Skin epidermis (tissue), 12 donors: Measurements from ENCODE around the gene DDX6.
"Not testable (repeated sequence)": the region's sequence is repeated elsewhere in the genome, so short reads cannot be mapped to it uniquely, and the experiment has no call there.

Experiments used
- H3K27ac ChIP-seq, 21 experiments: fragments of 200-600 bp; sonication (generic) in 11 of 21; one replicate each; pipeline ENCODE4 v1.5.0; 2020; ENCODE audit warnings: mild to moderate bottlenecking in 3 of 21, inconsistent platforms in 2 of 21, moderate library complexity in 2 of 21
- H3K4me3 ChIP-seq, 7 experiments: fragments of 200-600 bp; sonication (generic) in 2 of 7; one replicate each; pipeline ENCODE4 v1.5.0; 2020; ENCODE audit warnings: inconsistent platforms in 2 of 7, mild to moderate bottlenecking in 2 of 7, moderate library complexity in 1 of 7

The DDX6 gene, protein sequence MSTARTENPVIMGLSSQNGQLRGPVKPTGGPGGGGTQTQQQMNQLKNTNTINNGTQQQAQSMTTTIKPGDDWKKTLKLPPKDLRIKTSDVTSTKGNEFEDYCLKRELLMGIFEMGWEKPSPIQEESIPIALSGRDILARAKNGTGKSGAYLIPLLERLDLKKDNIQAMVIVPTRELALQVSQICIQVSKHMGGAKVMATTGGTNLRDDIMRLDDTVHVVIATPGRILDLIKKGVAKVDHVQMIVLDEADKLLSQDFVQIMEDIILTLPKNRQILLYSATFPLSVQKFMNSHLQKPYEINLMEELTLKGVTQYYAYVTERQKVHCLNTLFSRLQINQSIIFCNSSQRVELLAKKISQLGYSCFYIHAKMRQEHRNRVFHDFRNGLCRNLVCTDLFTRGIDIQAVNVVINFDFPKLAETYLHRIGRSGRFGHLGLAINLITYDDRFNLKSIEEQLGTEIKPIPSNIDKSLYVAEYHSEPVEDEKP

DNA sequence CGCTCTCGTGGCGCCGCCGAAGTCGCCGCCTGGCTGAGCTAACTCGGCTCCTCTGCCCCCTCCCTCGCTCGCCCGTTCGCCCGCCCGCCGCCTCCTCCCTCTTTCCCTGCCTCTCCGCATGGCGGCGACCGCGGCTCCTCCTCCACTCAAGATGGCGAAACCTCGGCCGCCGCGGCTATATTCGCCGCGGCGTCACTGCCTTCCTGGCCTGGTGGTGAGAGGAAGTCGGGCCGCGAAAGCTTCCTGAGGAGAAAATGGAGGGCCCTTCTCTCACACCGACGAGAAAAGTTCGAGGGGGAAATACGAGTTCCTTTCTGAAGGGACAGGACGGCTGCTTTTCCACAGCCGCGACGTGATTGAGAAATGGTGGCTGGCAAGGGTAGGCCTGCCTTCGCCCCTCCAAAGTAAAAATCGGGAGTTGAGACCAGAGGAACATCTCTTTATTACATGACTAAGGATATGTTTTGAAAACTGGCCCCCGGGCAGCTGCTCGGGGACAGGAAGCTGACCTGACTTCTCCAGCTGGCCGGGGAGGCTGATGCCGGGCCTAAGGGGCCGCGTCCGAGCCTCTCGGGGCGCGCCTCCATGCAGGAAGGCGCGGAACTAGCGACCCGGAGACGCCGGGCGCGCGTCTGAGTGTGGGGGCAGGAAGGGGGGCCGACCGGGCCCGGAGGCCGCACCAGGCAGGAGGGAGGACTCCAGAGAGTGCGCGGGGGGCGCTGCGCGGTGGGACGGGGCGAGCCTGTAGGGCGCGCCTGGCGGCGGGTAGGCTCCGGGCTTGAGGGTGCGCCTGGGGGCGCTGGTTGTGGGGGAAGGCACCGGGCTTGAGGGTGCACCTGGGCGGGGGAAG, at the start of gene DDX6:
Gene DDX6 (minus strand): TSS at position 54 of the 850 bp plus-strand sequence. CDS start 4,913 bp downstream, outside the sequence.
- Histone ChIP-seq H3K4me3 (peak within 1 kb of the TSS; percentile 56 to 98 (median 77)), H3K27ac (peak within 1 kb of the TSS; percentile 95 to 100 (median 99))

DNA sequence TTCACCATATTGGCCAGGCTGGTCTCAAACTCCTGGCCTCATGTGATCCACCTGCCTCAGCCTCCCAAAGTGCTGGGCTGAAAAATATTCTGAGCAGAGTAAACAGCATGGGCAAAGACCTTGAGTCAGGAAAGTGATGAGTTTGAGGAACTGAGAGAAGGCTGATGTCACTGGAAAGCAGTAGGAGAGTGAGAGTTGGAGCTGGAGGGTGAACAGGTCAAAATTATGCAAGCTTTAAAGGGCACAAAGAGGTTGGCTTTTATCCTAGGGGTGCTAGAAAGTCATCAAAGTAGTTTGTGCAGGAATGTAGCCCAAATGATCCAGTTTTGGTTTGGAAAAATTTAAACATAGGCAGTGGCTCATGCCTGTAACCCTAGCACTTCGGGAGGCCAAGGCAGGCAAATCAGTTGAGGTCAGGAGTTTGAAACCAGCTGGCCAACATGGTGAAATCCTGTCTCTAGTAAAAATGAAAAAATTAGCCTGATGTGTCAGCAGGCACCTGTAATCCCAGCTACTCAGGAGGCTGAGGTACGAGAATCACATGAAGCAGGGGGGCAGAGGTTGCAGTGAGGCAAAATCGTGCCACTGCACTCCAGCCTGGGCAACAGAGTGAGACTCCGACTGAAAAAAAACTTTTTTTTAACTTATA, 48.1 kb upstream of the DDX6 start:
- Histone ChIP-seq H3K27ac (no peak overlapping the region), H3K4me3 (no peak overlapping the region)

DNA sequence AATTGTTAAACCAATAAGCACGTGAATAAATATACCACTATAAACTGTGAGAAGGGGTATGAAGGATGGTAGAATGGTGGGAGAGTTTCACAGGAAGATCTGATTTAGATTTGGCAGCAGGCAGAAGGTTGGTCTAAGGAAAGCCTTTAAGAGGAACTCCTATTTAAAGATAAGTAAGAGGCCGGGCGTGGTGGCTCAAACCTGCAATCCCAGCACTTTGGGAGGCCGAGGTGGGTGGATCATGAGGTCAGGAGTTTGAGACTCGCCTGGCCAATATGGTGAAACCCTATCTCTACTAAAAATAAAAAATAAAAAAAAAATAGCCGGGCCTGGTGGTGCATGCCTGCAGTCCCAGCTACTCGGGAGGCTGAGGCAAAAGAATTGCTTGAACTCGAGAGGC, 46.9 kb upstream of the DDX6 start:
- Histone ChIP-seq H3K27ac (no peak overlapping the region), H3K4me3 (no peak overlapping the region)

DNA sequence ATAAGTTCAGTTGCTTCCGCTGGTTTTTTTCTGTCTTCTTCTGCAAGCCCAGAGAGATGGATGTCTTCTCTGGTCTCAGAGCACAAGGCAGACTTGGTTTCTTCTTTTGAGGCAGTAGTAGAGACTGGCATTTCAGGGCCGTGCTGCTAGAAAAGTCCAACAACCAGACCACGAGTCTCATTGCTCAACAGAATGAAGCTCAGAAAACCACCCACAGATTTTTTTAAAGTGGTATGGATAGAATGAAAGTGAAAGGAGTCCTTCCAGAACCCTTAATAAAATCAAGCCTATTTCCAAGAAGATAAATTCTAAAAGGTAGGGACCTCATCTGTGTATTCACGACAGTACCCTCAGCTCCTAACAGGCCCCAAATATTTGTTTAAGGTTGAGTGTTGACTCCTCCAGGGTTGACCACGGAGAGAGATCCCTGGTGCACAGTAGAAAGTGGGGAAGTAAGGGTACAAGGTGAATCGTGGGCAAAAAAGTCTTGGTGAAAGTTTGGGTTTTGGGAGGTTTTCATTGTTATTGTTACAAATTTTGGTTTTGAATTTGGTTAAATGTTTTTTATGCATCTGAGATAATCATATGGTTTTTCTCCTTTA, 43.6 kb upstream of the DDX6 start:
- no peak overlapping the region for H3K4me3 ChIP-seq
- H3K27ac ChIP-seq = peak overlapping the region in 2 of 21 experiments; percentile 22 to 61

DNA sequence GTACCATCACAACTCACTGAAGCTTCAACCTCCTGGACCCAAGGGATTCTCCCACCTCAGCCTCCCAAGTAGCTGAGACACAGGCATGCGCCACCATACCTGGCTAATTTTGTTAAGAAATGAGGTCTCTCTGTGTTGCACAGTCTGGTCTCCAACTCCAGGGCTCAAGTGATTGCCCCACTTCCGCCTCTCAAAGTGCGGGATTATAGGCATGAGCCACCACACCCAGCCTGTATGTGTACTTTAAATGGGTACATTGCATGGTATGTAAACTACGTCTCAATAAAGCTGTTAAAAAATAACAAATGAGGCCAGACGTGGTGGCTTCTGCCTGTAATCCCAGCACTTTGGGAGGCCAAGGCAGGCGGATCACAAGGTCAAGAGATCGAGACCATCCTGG, 36.2 kb upstream of the DDX6 start:
- H3K27ac ChIP-seq = no peak overlapping the region
- no peak overlapping the region for H3K4me3 ChIP-seq

DNA sequence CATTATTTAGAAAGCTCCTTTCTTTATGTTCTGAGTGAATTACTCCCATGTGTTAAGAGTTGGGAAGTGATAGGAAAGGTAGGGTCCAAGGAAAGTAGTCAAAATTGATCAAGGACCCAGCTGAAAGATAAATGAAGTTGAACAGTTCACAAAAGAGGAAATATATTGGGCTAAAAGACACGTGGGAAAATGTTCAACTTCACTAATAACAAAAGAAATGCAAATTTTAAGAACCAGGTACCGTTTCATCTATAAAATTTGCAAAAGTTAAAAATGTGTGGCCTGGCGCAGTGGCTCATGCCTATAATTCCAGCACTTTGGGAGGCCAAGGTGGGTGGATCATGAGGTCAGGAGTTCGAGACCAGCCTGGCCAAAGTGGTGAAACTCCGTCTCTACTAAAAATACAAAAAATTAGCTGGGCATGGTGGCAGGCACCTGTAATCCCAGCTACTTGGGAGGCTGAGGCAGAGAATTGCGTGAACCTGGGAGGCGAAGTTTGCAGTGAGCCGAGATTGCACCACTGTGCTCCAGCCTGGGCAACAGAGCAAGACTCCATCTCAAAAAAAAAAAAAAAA, 32.1 kb upstream of the DDX6 start:
- not testable (repeated sequence) for H3K4me3 ChIP-seq, H3K27ac ChIP-seq

DNA sequence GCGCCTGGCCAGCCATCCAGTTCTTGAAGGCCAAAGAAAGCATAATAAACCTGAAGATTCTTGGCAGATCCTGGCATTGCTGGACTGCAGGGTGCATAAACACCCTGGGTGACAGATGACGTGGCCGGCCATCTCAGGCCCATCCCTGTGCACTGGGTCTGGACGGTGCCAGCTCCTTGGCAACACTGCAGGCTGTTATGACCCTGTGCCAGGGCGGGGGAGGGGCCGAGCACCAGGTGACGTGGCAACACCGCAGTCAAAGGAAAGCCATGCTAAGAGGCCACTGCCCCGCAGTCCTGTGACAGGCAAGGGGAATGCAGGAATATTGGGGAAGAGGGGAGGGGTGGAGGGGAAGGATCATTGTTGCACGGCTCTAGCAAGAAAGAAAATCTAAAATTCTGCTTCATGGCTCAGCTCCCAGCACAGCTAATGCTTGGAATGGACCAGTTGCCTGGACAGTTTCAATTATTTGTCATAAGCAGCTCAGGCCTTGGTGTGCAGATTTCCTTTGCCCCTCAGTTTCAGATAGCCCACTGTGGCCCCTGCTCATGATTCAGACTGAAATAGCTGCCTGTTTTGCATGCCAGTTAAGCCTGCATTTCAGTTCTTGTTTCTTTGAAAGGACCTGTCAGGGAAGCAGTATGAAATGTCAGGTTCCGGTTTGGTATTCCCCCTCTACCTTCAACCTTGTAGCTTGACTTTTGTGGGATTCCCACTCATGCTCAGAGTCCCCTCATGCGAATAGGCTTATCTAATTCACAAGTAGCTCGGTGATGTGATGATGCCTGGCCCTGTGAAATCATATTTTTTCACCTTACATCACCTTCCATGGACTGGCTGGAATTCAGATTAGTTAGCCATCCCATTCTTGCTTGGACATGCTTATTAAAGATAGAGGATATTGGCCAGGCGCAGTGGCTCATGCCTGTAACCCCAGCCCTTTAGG, 29.7 kb upstream of the DDX6 start:
- Histone ChIP-seq H3K27ac (peak overlapping the region in 2 of 21 experiments; percentile 1 to 60), H3K4me3 (no peak overlapping the region)

DNA sequence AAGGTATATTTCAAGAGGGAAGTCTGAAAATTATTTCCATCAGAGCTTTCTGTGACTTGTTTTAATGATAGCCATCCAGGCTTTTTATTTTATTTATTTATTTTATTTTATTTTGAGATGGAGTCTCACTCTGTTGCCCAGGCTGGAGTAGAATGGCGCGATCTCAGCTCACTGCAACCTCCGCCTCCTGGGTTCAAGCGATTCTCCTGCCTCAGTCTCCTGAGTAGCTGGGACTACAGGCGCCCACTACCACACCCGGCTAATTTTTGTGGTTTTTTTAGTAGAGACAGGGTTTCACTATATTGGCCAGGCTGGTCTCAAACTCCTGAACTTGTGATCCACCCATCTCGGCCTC, 29.0 kb upstream of the DDX6 start:
- peak overlapping the region in 2 of 21 experiments; percentile 1 to 60 for H3K27ac ChIP-seq
- not testable (repeated sequence) for H3K4me3 ChIP-seq

DNA sequence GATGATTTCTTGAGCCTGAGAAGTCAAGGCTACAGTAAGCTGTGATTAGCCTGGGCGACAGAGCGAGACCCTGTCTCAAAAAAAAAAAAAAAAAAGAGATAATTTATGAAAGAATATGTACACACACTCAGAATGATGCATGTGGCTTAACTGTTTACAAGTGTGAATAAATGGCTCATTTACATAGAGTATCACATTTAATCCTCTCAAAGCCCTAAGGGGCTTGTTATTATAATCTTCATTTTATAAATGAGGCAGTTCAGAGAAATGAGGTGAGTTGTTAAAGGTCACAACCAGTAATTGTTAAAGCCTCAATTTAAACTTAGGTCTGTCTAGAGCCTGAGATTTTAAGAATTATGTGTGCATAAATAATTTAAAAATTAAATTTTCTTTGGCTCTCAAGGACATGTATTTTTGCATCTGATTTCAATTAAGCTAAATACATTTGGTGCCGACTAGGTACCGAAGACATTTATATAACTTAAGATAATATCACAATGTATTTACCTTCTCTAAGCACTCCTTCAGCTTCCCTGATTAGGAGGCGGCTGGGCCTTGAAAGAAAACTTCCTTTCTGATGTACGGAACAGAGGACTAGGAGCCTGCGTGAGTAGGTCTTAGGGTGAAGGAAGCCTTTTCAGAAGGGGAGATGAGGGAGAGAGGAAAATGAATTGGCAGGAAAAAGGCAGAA, 28.5 kb upstream of the DDX6 start:
- no peak overlapping the region for H3K4me3 ChIP-seq
- H3K27ac ChIP-seq = peak overlapping the region in 1 of 21 experiments; percentile 60

DNA sequence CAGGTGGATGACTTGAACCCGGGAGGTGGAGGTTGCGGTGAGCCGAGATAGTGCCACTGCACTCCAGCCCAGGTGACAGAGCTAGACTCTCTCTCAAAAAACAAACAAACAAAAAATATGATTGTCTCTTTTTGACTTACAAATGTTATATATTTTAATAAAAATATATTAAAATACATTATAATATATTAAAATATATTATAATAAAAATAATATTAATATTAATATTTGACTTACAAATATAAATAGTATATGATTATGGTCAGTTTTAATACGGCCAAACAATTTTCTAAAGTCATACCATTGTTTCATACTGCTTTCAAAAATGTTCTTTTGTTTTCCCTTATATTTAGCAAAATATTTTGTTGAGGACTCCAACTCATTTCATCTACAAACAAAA, 27.2 kb upstream of the DDX6 start:
- Histone ChIP-seq H3K4me3 (no peak overlapping the region), H3K27ac (no peak overlapping the region)

DNA sequence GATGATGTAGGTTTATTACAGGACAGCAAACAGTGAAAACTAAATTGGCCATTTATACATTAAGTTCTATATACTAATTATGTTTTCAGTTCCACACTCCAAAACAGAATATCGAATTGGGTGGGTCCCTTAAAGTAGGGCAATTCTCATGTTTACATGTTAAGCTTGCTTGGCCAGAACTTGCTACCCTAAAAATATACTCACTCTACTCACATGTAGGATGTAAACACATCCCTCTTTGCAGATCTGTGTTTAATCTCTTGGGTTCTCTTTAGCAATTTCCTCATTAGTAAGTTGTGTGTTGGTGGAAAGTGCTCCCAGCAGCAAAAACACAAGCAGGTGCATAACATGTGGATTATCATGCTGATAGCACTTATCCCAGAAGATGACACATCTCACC, 22.6 kb upstream of the DDX6 start:
- H3K27ac ChIP-seq = no peak overlapping the region
- H3K4me3 ChIP-seq = no peak overlapping the region

DNA sequence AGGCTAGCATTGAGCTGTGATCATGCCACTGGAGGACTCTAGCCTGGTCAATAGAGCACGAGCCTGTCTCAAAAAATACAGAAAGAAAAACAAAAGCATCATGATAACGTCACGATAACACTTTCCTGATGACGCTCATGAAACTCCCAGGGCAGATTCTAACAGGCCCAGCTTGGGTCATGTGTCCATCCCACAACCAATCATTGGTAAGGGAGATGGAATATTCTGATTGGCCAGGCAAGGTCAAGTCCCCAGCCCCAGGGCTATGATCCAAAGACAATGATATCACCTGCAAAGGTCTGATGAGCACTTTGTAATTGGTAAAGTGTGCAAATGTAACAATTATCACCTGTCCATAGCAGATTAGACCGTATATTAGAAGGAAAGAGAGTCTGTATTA, 21.5 kb upstream of the DDX6 start:
- Histone ChIP-seq H3K4me3 (no peak overlapping the region), H3K27ac (no peak overlapping the region)

DNA sequence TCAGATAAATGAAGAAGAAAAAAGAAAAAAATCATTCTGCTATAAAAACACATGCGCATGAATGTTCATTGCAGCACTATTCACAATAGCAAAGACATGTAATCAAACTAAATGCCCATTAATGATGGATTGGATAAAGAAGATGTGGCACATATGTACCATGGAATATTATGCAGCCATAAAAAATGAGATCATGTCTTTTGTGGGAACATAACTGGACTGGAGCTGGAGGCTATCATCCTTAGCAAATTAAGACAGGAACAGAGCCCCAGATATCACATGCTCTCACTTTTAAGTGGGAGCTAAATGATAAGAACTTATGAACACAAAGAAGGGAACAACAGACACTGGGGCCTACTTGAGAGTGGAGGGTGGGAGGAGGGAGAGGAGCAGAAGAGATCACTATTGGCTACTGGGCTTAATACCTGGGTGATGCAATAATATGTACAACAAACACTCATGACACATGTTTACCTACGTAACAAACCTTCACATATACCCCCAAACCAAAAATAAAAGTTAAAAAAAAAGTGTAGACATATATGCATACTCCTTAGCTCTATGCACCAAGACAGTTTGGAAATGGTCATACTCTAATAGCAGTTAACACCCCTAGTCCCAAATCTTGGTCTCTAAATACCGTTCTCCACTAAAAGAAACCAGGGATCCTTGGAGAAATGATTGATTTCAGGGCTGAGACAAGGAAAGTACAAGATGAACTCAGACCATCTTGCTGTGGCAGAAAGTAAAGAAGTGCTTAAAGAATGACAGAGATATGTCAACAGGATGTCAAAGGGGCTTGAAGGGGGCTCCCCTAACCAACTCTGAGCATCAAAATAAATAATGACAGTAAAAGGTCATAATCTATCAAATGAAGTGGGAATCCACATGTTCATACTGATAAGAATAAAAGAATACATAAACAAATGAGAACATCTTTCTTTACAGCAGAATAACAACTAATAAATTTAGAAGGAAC, 17.1 kb upstream of the DDX6 start:
- Histone ChIP-seq H3K27ac (no peak overlapping the region), H3K4me3 (no peak overlapping the region)

DNA sequence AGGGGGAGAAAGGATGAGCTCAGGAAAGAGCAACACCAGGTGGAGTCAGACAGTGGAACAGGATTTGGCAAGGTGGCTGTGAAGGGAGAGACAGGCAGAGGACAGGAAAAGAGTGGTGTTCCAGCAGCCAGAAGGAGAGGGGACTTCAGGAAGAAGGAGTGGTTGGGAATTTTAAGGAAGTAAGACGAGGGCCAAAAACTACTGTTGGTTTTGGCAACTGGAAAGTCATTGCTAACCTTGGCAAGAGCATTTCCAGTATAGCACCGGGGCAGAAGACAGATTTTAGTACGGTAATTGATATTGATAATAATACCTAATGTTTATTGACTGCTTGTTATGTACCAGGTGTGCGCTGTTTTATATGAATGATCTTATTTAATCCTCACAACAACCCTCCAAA, 15.4 kb upstream of the DDX6 start:
- Histone ChIP-seq H3K4me3 (no peak overlapping the region), H3K27ac (no peak overlapping the region)

DNA sequence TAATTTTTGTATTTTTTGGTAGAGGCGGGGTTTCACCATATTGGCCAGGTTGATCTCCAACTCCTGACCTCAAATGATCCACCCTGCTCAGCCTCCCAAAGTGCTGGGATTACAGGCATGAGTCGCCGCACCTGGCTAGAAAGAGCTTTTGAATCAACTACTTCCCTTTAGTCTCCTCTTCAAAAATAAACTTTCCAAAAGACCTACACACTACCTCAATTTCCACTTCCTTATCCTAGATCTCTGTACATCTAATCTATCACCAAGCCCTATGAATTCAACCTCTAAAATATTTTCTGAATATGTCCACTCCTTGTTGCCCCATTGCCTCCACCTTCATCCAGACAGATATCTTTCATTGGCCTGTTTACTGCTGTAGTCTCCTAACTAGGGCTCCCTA, 13.1 kb upstream of the DDX6 start:
- no peak overlapping the region for H3K27ac ChIP-seq

DNA sequence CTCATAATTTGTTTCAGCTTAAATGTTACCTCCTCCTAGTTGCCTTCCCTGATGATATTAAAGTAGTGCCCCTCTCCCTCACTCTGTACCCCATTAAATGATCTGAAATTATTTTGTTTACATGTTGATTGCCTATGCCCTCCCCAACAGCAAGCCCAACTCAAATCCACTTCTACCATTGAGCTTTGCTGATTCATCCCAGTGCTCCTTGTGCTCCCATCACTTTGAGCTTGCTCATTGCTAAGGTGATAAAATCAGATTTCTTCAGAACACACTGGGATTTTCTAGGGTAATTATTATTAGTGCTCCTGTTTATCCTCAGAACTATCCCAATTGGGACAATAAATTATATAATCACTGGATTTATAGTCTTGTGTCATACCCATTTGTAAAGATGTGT, 8.4 kb upstream of the DDX6 start:
- H3K27ac ChIP-seq = no peak overlapping the region
- H3K4me3 ChIP-seq = no peak overlapping the region

More for the DNA sequence above, 13.1 kb upstream of the DDX6 start:
- H3K4me3 ChIP-seq = no peak overlapping the region

DNA sequence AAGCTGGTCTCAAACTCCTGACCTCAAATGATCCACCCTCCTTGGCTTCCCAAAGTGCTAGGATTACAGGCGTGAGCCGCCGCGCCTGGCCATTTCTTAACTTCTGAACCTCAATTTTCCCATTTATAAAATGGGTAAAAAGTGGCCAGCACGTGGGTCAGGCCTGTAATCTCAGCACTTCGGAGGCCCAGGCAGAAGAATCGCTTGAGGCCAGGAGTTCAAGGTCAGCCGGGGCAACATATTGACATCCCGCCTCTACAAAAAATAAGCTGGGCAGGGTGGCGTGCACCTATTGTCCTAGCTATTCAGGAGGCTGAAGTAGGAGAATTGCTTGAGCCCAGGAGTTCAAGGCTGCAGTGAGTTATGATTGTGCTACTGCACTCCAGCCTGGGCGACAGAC, 6.5 kb upstream of the DDX6 start:
- no peak overlapping the region for H3K27ac ChIP-seq

More for the DNA sequence above, 6.5 kb upstream of the DDX6 start:
- no peak overlapping the region for H3K4me3 ChIP-seq
